Gastrocnemius medialis (tissue), 4 donors: ENCODE results near the gene SH3BP5. TPM values are rescaled to one million over a fixed set of nuclear protein-coding genes. Genes with fewer than 3 reads are reported as not detected.

Source experiments
- ATAC-seq, 2 donors: fragments of 150-250 bp; one replicate each; pipeline ENCODE4 v1.9.1; 2016
- DNase-seq, 2 donors: peaks; one replicate each; pipeline ENCODE4 v3.0.0-alpha.2; 2019
- H3K27ac ChIP-seq, 4 donors: fragments of 200-600 bp; sonication (generic); 1 replicate in 1 of 4; 2 replicates in 3 of 4; pipeline ENCODE4 v1.5.1; 2016 to 2018; ENCODE audit warnings: mild to moderate bottlenecking in 2 of 4, moderate library complexity in 1 of 4
- H3K27me3 ChIP-seq, 3 donors: fragments of 200-600 bp; sonication (generic) in 2 of 3; 1 replicate in 1 of 3; 2 replicates in 2 of 3; pipeline versions ENCODE4 v1.5.1 to v1.6.0; 2016 to 2019; ENCODE audit warnings: mild to moderate bottlenecking in 1 of 3, moderate library complexity in 1 of 3
- H3K36me3 ChIP-seq, 2 donors: fragments of 200-600 bp; sonication (generic) in 1 of 2; one replicate each; pipeline ENCODE4 v1.5.1; 2017 to 2018
- H3K4me1 ChIP-seq, 2 donors: fragments of 200-600 bp; sonication (generic) in 1 of 2; one replicate each; pipeline ENCODE4 v1.5.1; 2016 to 2017; ENCODE audit warnings: mild to moderate bottlenecking in 2 of 2
- H3K4me3 ChIP-seq, 4 donors: fragments of 200-600 bp; sonication (generic) in 3 of 4; 1 replicate in 1 of 4; 2 replicates in 3 of 4; pipeline ENCODE4 v1.5.1; 2016 to 2019; ENCODE audit warnings: mild to moderate bottlenecking in 2 of 4
- H3K9me3 ChIP-seq, 3 donors: fragments of 200-600 bp; sonication (generic) in 2 of 3; 1 replicate in 1 of 3; 2 replicates in 2 of 3; pipeline ENCODE4 v1.5.1; 2016 to 2019
- CTCF ChIP-seq, 5 experiments: fragments of 450-650 bp in 3 of 5; fragments of 200-600 bp in 2 of 5; sonication (generic) in 2 of 5; IDR thresholded peaks in 4 of 5; conservative IDR thresholded peaks in 1 of 5; 1 replicate in 4 of 5; 2 replicates in 1 of 5; pipeline ENCODE4 v1.5.1; 2016 to 2019; ENCODE audit warnings: antibody characterized with exemption in 5 of 5, mild to moderate bottlenecking in 3 of 5, moderate library complexity in 3 of 5
- POLR2A ChIP-seq, 2 donors: fragments of 450-650 bp; IDR thresholded peaks; one replicate each; pipeline ENCODE4 v1.6.1; 2017; ENCODE audit warnings: antibody characterized with exemption in 2 of 2, mild to moderate bottlenecking in 2 of 2, moderate library complexity in 2 of 2
- in situ Hi-C, 4 donors: fragments of 200-750 bp; cut with MboI; loops; one replicate each; pipeline versions ENCODE4 v1.15.0 to v1.8.0; 2017; ENCODE audit warnings: low sequenced_read_pairs in 4 of 4
- intact Hi-C: fragments of 100-400 bp; cut with DNase I; formaldehyde crosslinking; loops from one replicate; pipeline ENCODE4 v1.15.1; 2023; ENCODE audit warnings: low total_unique reads
- total RNA-seq, 4 donors: library from RNA; depleted of rRNA; stranded (reverse); fragments of >200 nt; gene quantifications; one replicate each; pipeline versions ENCODE4 v1.1.0 to v1.2.3, GENCODE V29; 2016

SH3BP5 gene
- total RNA-seq, 4 donors from 2014 or later = 31.5 to 111 (median 75.5) TPM

- no peaks in the 10 kb centered on the region for H3K27me3 ChIP-seq
- no peak overlapping the region for H3K4me3 ChIP-seq
- DNase-seq (no peak), ATAC-seq (no peak)
- H3K36me3 ChIP-seq = no peaks in the 10 kb centered on the region
- peaks cover 45 to 47% of the 10 kb centered on the region in 2 donors for H3K4me1 ChIP-seq
- H3K9me3 ChIP-seq = no peaks in the 10 kb centered on the region
- peak overlapping the region in 1 of 4 donors; percentile 36 for H3K27ac ChIP-seq
- in situ Hi-C loops = loop anchor here (5.0 to 10.0 kb wide), 4 partner anchors 66 to 118 kb away; partner anchors contain the start of gene SH3BP5 (in 1 of the 4)
- intact Hi-C loops = loop anchor here (5.0 kb wide), 1 partner anchor 164 kb away; no protein-coding TSS in a partner anchor
- TF ChIP-seq POLR2A (IDR thresholded peaks at IDR 0.05) (no peak), CTCF (IDR thresholded peaks at IDR 0.05 in 4 of 5, conservative IDR thresholded peaks at IDR 0.05 in 1 of 5) (no peak)
Measured at GRCh38 chr3:15266510-15267376, 65.6 kb downstream of the SH3BP5 start.

- Histone ChIP-seq H3K9me3 (no peaks in the 10 kb centered on the region), H3K4me3 (no peak overlapping the region), H3K27ac (peak overlapping the region in 1 of 4 donors; percentile 36), H3K36me3 (peaks cover 0 to 8% of the 10 kb centered on the region in 2 donors), H3K4me1 (peaks cover 45 to 46% of the 10 kb centered on the region in 2 donors), H3K27me3 (no peaks in the 10 kb centered on the region)
- ATAC-seq = no peak
- DNase-seq = no peak
- in situ Hi-C loops (loop anchor here (5.0 to 10.0 kb wide), 4 partner anchors 66 to 119 kb away; partner anchors contain the start of gene SH3BP5 (in 1 of the 4)), intact Hi-C loops (loop anchor here (5.0 kb wide), 1 partner anchor 164 kb away; no protein-coding TSS in a partner anchor)
- TF ChIP-seq CTCF (IDR thresholded peaks at IDR 0.05 in 4 of 5, conservative IDR thresholded peaks at IDR 0.05 in 1 of 5) = no peak
- no peak for TF ChIP-seq POLR2A (IDR thresholded peaks at IDR 0.05)
Measured at GRCh38 chr3:15265655-15266509, 66.5 kb downstream of the SH3BP5 start.

GRCh38 chr3:15264486-15264885 lies 67.9 kb downstream of the SH3BP5 start:
- ATAC-seq = no peak
- TF ChIP-seq POLR2A (IDR thresholded peaks at IDR 0.05) (no peak), CTCF (IDR thresholded peaks at IDR 0.05 in 4 of 5, conservative IDR thresholded peaks at IDR 0.05 in 1 of 5) (no peak)
- H3K27ac ChIP-seq = peak overlapping the region in 3 of 4 donors; percentile 6 to 48 (median 18)
- peaks cover 36% of the 10 kb centered on the region in 2 donors for H3K4me1 ChIP-seq
- in situ Hi-C loops (loop anchor here in 2 of 4 donors (5.0 to 10.0 kb wide), 2 partner anchors 118 to 120 kb away; no protein-coding TSS in a partner anchor), intact Hi-C loops (no loop called here)
- no peak overlapping the region for H3K4me3 ChIP-seq
- H3K9me3 ChIP-seq = no peaks in the 10 kb centered on the region
- DNase-seq = no peak
- H3K36me3 ChIP-seq = peaks cover 0 to 22% of the 10 kb centered on the region in 2 donors
- no peaks in the 10 kb centered on the region for H3K27me3 ChIP-seq

- H3K4me1 ChIP-seq = peaks cover 32% of the 10 kb centered on the region in 2 donors
- intact Hi-C loops = no loop called here
- peaks cover 0 to 28% of the 10 kb centered on the region in 2 donors for H3K36me3 ChIP-seq
- TF ChIP-seq CTCF (IDR thresholded peaks at IDR 0.05 in 4 of 5, conservative IDR thresholded peaks at IDR 0.05 in 1 of 5) = no peak
- no peak for TF ChIP-seq POLR2A (IDR thresholded peaks at IDR 0.05)
- H3K27me3 ChIP-seq = no peaks in the 10 kb centered on the region
- in situ Hi-C loops = loop anchor here in 2 of 4 donors (5.0 to 10.0 kb wide), 2 partner anchors 118 to 121 kb away; no protein-coding TSS in a partner anchor
- no peak for DNase-seq
- H3K27ac ChIP-seq = peak overlapping the region; percentile 6 to 48 (median 24)
- no peak for ATAC-seq
- H3K9me3 ChIP-seq = no peaks in the 10 kb centered on the region
- no peak overlapping the region for H3K4me3 ChIP-seq
Measured at GRCh38 chr3:15263926-15264325, 68.5 kb downstream of the SH3BP5 start.
